H9 (cell line): ENCODE results near the gene SPAG5. TPM values are rescaled to one million over a fixed set of nuclear protein-coding genes. Genes with fewer than 3 reads are reported as not detected.
A peak's percentile ranks its signal among the peaks of the same experiment; 100 is the strongest.

Experiments
- DNase-seq: peaks from one replicate; pipeline ENCODE4 v3.0.0-alpha.2; 2017
- H2AFZ ChIP-seq: one replicate; pipeline ENCODE4 v1.6.1; 2013; ENCODE audit warnings: mild to moderate bottlenecking, low read length, control low read depth, moderate library complexity
- H2AK5ac ChIP-seq: 2 replicates; pipeline ENCODE4 v1.6.1; 2013; ENCODE audit warnings: low read length, control low read depth, mixed read lengths; ENCODE audit not compliant: insufficient read length
- H2BK120ac ChIP-seq: one replicate; pipeline ENCODE4 v1.6.1; 2013; ENCODE audit warnings: low read depth, mild to moderate bottlenecking, low read length, control low read depth, inconsistent platforms; ENCODE audit not compliant: poor library complexity, severe bottlenecking
- H2BK12ac ChIP-seq: 2 replicates; pipeline ENCODE4 v1.6.1; 2013; ENCODE audit warnings: low read length, control low read depth, mixed read lengths, low read depth; ENCODE audit not compliant: insufficient read length
- H2BK15ac ChIP-seq: 2 replicates; pipeline ENCODE4 v1.6.1; 2013; ENCODE audit warnings: low read depth, low read length, control low read depth
- H2BK20ac ChIP-seq: one replicate; pipeline ENCODE4 v1.6.1; 2013; ENCODE audit warnings: low read depth, mild to moderate bottlenecking, low read length, control low read depth, inconsistent platforms; ENCODE audit not compliant: poor library complexity, severe bottlenecking
- H2BK5ac ChIP-seq: 2 replicates; pipeline ENCODE4 v1.6.1; 2013; ENCODE audit warnings: low read length, control low read depth, mixed read lengths; ENCODE audit not compliant: insufficient read length
- H3K14ac ChIP-seq: 2 replicates; pipeline ENCODE4 v1.6.1; 2013; ENCODE audit warnings: low read length, control low read depth; ENCODE audit not compliant: insufficient read depth
- H3K18ac ChIP-seq: 2 replicates; pipeline ENCODE4 v1.6.1; 2013; ENCODE audit warnings: low read depth, mild to moderate bottlenecking, mixed read lengths, low read length, control low read depth; ENCODE audit not compliant: insufficient read length
- H3K23ac ChIP-seq: 2 replicates; pipeline ENCODE4 v1.6.1; 2013; ENCODE audit warnings: low read length, control low read depth, mixed read lengths, low read depth; ENCODE audit not compliant: insufficient read length
- H3K23me2 ChIP-seq: 2 replicates; pipeline ENCODE4 v1.6.1; 2013; ENCODE audit warnings: low read depth, mild to moderate bottlenecking, mixed read lengths, low read length, control low read depth; ENCODE audit not compliant: insufficient read length, poor library complexity, severe bottlenecking
- H3K27ac ChIP-seq: 2 replicates; pipeline ENCODE4 v1.5.1; 2013; ENCODE audit warnings: low read length, control low read depth, mixed read lengths, low read depth; ENCODE audit not compliant: insufficient read length
- H3K27me3 ChIP-seq: 2 replicates; pipeline ENCODE4 v1.6.1; 2013; ENCODE audit warnings: low read length, control low read depth, inconsistent platforms; ENCODE audit not compliant: insufficient read depth
- H3K4ac ChIP-seq: 2 replicates; pipeline ENCODE4 v1.6.1; 2013; ENCODE audit warnings: low read depth, mild to moderate bottlenecking, control low read depth, inconsistent platforms, low read length, moderate library complexity
- H3K4me1 ChIP-seq: 2 replicates; pipeline ENCODE4 v1.6.1; 2013; ENCODE audit warnings: low read length, control low read depth, inconsistent platforms; ENCODE audit not compliant: insufficient read depth
- H3K4me2 ChIP-seq: 2 replicates; pipeline ENCODE4 v1.6.1; 2013; ENCODE audit warnings: low read length, control low read depth, mixed read lengths; ENCODE audit not compliant: insufficient read length, insufficient read depth
- H3K56ac ChIP-seq: 2 replicates; pipeline ENCODE4 v1.6.1; 2013; ENCODE audit warnings: low read depth, mild to moderate bottlenecking, mixed read lengths, low read length, control low read depth; ENCODE audit not compliant: insufficient read length
- H3K79me1 ChIP-seq: 2 replicates; pipeline ENCODE4 v1.6.1; 2013; ENCODE audit warnings: low read depth, mild to moderate bottlenecking, moderate library complexity, low read length, control low read depth, inconsistent platforms; ENCODE audit not compliant: insufficient read depth, poor library complexity, severe bottlenecking
- H3K79me2 ChIP-seq: 2 replicates; pipeline ENCODE4 v1.6.1; 2013; ENCODE audit warnings: low read length, control low read depth, inconsistent platforms; ENCODE audit not compliant: insufficient read depth
- H3K9ac ChIP-seq: 2 replicates; pipeline ENCODE4 v1.6.1; 2013; ENCODE audit warnings: low read length, control low read depth, mixed read lengths; ENCODE audit not compliant: insufficient read length; ENCODE audit errors: extremely low read depth
- H3K9me3 ChIP-seq: one replicate; pipeline ENCODE4 v1.6.1; 2013; ENCODE audit warnings: low read depth, low read length, inconsistent platforms; ENCODE audit not compliant: control insufficient read depth
- H3T11ph ChIP-seq: one replicate; pipeline ENCODE4 v1.6.1; 2013; ENCODE audit warnings: mild to moderate bottlenecking, low read length, control low read depth, inconsistent platforms
- H4K20me1 ChIP-seq: one replicate; pipeline ENCODE4 v1.6.1; 2013; ENCODE audit not compliant: control insufficient read depth, insufficient read length, insufficient read depth
- H4K5ac ChIP-seq: 2 replicates; pipeline ENCODE4 v1.6.1; 2013; ENCODE audit warnings: low read depth, mild to moderate bottlenecking, mixed read lengths, low read length, control low read depth; ENCODE audit not compliant: insufficient read length
- H4K8ac ChIP-seq: replicated peaks from 2 replicates; pipeline ENCODE4 v1.6.1; 2013; ENCODE audit warnings: low read length, control low read depth, mixed read lengths, low read depth; ENCODE audit not compliant: insufficient read length
- H4K91ac ChIP-seq: 2 replicates; pipeline ENCODE4 v1.6.1; 2013; ENCODE audit warnings: low read depth, mild to moderate bottlenecking, moderate library complexity, mixed read lengths, low read length, control low read depth; ENCODE audit not compliant: insufficient read length
- H3K27ac Mint-ChIP-seq, 3 experiments: 2 replicates in 2 of 3; 3 replicates in 1 of 3; pipeline ENCODE4 v1.8.0; 2020 to 2021; ENCODE audit warnings: mixed read lengths in 3 of 3, mild to moderate bottlenecking in 1 of 3, moderate library complexity in 1 of 3
- H3K27me3 Mint-ChIP-seq: 2 replicates; pipeline ENCODE4 v1.8.0; 2021; ENCODE audit warnings: low read depth, mild to moderate bottlenecking, moderate library complexity, mixed read lengths
- H3K36me3 Mint-ChIP-seq, 3 experiments: 2 replicates in 2 of 3; 3 replicates in 1 of 3; pipeline ENCODE4 v1.8.0; 2020 to 2021; ENCODE audit warnings: low read depth in 3 of 3, mixed read lengths in 3 of 3; ENCODE audit not compliant: insufficient read depth in 1 of 3
- H3K4me1 Mint-ChIP-seq, 2 experiments: 2 replicates each; pipeline ENCODE4 v1.8.0; 2020; ENCODE audit warnings: mixed read lengths in 2 of 2
- H3K4me3 Mint-ChIP-seq, 2 experiments: 2 replicates in 1 of 2; 3 replicates in 1 of 2; pipeline ENCODE4 v1.8.0; 2020 to 2021; ENCODE audit warnings: mild to moderate bottlenecking in 2 of 2, mixed read lengths in 2 of 2, moderate library complexity in 1 of 2
- H3K9me3 Mint-ChIP-seq, 2 experiments: 2 replicates in 1 of 2; 3 replicates in 1 of 2; pipeline ENCODE4 v1.8.0; 2020; ENCODE audit warnings: mild to moderate bottlenecking in 2 of 2, mixed read lengths in 2 of 2, moderate library complexity in 1 of 2
- CTCF ChIP-seq: fragments of 200-600 bp; sonication (generic); conservative IDR thresholded peaks from 3 replicates; pipeline ENCODE4 v1.8.0; 2021; ENCODE audit warnings: antibody characterized with exemption, mild to moderate bottlenecking
- WGBS: extraction: QIAGEN DNeasy Blood & Tissue Kit; methylation state at CpG from one replicate; pipeline ENCODE4 v1.1.7; 2013; ENCODE audit warnings: missing lambda C conversion rate, low lambda C conversion rate, mixed read lengths; ENCODE audit not compliant: insufficient read length; ENCODE audit errors: extremely low coverage; 5-methylcytosine and 5-hydroxymethylcytosine counted together
- total RNA-seq: library from RNA; stranded (reverse); gene quantifications from 2 replicates; pipeline ENCODE4 v1.2.1, GENCODE V29; 2021

The SPAG5 gene
- total RNA-seq, 1 experiment from 2014 or later = 122 TPM

DNA sequence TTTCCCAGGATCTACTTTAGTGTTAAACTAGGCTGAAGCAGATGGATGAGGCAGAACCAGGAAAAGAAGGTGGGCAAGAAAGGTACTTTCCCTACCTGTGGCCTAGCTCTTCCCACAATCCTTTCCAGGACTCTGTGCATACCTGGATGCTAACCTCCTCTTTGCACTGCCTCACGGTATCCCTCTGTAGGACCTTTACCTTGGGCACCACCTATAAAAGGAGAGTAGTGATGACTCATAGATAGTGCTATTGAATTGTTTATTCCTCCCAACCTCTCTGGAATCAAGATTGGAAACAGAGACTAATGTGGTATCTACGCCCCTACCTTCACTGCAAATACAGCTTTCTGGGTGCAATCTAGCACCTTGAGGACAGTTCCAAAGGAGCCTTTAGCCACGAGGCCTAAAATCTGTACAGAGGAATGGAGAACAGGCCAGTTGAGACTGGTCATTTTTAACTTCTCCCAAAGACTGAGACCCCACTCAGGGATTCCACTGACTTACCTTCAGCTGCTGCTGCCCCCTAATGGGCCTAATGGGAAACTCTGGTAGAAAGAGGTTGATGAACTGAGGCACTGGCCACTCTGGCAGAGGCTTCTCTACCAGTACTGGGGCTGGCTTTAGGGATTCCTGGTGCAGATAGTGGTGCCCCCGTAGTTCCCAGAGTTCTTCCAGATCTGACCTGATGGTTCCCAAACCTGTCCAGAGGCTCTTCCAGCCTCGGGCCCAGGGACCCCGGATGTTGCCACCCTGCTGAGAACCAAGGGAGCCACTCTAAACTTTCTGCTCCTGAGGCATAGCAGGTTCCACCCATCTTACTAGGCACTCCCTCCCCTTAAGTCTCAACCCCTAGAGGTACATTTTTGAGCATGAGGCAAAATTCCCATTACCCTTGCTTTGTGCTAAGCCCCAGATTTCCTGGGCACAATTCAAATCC is 14.4 kb upstream of the SPAG5 start:
- Histone ChIP-seq H3T11ph (no peak overlapping the region), H2BK5ac (no peak overlapping the region), H2BK15ac (no peak overlapping the region), H3K79me1 (no peaks in the 10 kb centered on the region), H3K23me2 (no peaks in the 10 kb centered on the region), H3K56ac (no peak overlapping the region), H2AFZ (no peak overlapping the region), H3K79me2 (no peaks in the 10 kb centered on the region), H4K91ac (no peak overlapping the region), H2BK20ac (no peak overlapping the region), H3K4me1 (no peaks in the 10 kb centered on the region), H2BK120ac (no peak overlapping the region), H3K9ac (no peak overlapping the region), H3K9me3 (no peaks in the 10 kb centered on the region), H2AK5ac (no peak overlapping the region), H3K27me3 (no peaks in the 10 kb centered on the region), H3K4ac (no peak overlapping the region), H3K14ac (no peak overlapping the region), H2BK12ac (no peak overlapping the region), H3K18ac (no peak overlapping the region), H4K8ac (no peak overlapping the region), H4K20me1 (no peaks in the 10 kb centered on the region), H3K27ac (no peak overlapping the region), H3K23ac (no peak overlapping the region), H3K4me2 (no peak overlapping the region), H4K5ac (no peak overlapping the region)
- H3K27me3 Mint-ChIP-seq = no peaks in the 10 kb centered on the region
- peaks cover 30 to 93% (median 81%) of the 10 kb centered on the region in 3 experiments; a peak in 6 of 7 replicates for H3K36me3 Mint-ChIP-seq
- no peak overlapping the region for H3K4me3 Mint-ChIP-seq
- H3K27ac Mint-ChIP-seq = peak overlapping the region in 2 of 3 experiments; percentile 30 to 64; a peak in 2 of 7 replicates
- no peaks in the 10 kb centered on the region for H3K9me3 Mint-ChIP-seq
- peak; percentile 71 for DNase-seq
- TF ChIP-seq CTCF = peak; percentile 76
- H3K4me1 Mint-ChIP-seq = no peaks in the 10 kb centered on the region
- no CpG with 5 or more reads among the region's 6 CpGs for WGBS
